ENCODE measurements around the gene VPS26C.

DNA sequence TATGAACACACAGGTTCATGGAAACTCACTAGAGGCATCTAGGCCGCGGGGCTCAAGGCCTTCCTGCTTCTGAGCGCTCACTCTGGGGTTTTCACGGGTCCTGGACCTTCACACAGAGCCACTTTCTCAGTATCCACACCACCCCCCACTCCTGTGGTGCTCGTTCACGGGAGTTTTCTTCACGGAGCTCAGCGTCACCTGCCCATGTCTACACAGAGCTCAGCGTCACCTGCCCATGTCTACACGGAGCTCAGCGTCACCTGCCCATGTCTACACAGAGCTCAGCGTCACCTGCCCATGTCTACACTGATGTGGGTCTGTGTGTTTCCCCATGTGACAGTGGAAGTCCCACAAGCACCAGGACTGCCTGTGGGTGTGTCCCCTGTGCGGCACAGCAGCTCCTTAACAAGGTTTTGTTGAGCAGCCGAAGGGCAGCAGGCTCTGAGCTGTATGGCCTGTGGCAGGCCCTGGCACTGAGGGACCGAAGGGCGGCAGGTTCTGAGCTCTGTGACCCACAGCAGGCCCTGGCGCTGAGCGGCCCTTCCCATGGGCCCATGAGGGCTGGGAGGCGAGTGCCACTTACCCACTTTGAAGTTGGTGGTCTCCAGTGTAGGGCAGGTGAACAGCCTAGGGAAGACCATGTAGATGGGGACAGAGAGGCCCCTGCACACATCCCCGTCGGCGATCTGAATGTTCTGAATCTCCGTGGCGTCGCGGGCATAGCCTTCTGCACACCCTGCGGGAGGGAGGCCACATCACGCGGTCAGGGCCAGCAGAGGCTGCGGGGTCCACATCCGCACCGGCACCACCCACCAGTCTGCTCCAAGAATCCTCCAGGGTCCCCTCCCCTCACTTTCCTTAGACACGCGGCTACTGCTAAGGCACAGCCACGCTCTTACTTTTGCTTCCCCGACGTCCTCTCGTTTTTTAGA is 39.8 kb downstream of the VPS26C start:
- TF ChIP-seq POU5F1 (IDR thresholded peaks at IDR 0.05; ENCODE audit: low read depth, low read length) (no peak), GABPA (IDR thresholded peaks at IDR 0.05; ENCODE audit: borderline replicate concordance, insufficient read depth, low read length) (no peak), POLR2AphosphoS5 (IDR thresholded peaks at IDR 0.05; ENCODE audit: low read depth, low read length) (no peak), RXRA (IDR thresholded peaks at IDR 0.05; ENCODE audit: insufficient read depth, low read depth, low read length) (no peak), CEBPB (IDR thresholded peaks at IDR 0.05; ENCODE audit: low read depth, low read length) (no peak), YY1 (IDR thresholded peaks at IDR 0.05; ENCODE audit: low read depth, low read length) (no peak), SIRT6 (IDR thresholded peaks at IDR 0.05; ENCODE audit: low read length) (no peak), BACH1 (IDR thresholded peaks at IDR 0.05; ENCODE audit: low read length) (no peak), JUND (IDR thresholded peaks at IDR 0.05; ENCODE audit: low read length) (no peak)
- TF ChIP-seq, protein P1, sequence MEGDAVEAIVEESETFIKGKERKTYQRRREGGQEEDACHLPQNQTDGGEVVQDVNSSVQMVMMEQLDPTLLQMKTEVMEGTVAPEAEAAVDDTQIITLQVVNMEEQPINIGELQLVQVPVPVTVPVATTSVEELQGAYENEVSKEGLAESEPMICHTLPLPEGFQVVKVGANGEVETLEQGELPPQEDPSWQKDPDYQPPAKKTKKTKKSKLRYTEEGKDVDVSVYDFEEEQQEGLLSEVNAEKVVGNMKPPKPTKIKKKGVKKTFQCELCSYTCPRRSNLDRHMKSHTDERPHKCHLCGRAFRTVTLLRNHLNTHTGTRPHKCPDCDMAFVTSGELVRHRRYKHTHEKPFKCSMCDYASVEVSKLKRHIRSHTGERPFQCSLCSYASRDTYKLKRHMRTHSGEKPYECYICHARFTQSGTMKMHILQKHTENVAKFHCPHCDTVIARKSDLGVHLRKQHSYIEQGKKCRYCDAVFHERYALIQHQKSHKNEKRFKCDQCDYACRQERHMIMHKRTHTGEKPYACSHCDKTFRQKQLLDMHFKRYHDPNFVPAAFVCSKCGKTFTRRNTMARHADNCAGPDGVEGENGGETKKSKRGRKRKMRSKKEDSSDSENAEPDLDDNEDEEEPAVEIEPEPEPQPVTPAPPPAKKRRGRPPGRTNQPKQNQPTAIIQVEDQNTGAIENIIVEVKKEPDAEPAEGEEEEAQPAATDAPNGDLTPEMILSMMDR (IDR thresholded peaks at IDR 0.05; ENCODE audit: control extremely low read depth in 1 of 3, insufficient read depth in 1 of 3, low read depth in 1 of 3, low read length in 3 of 3) = no peak
